HG03521 (cell line): Measurements from ENCODE around the gene SREBF1.
"Not testable (repeated sequence)": the region's sequence is repeated elsewhere in the genome, so short reads cannot be mapped to it uniquely, and the experiment has no call there.

Experiments
- ATAC-seq: cut with Tn5 transposase; IDR thresholded peaks from one replicate; pipeline ENCODE4 v1.9.1; 2021; ENCODE audit warnings: mild to moderate bottlenecking, moderate library complexity; ENCODE audit not compliant: unreplicated experiment

SREBF1 gene

GRCh38 chr17:17813055-17813724 lies 23.6 kb downstream of the SREBF1 start:
- ATAC-seq, result no peak

- ATAC-seq, result peak; percentile 40
Measured at GRCh38 chr17:17812211-17813054, 24.4 kb downstream of the SREBF1 start.

GRCh38 chr17:17811381-17812210 lies 25.2 kb downstream of the SREBF1 start:
- no peak for ATAC-seq

GRCh38 chr17:17810895-17811248 lies 25.9 kb downstream of the SREBF1 start:
- ATAC-seq, result no peak

GRCh38 chr17:17810084-17810894 lies 26.5 kb downstream of the SREBF1 start:
- ATAC-seq, result no peak

GRCh38 chr17:17809531-17810083 lies 27.2 kb downstream of the SREBF1 start:
- ATAC-seq, result no peak

GRCh38 chr17:17808706-17809432 lies 27.9 kb downstream of the SREBF1 start:
- ATAC-seq, result no peak

GRCh38 chr17:17808200-17808599 lies 28.6 kb downstream of the SREBF1 start:
- ATAC-seq, result not testable (repeated sequence)

GRCh38 chr17:17807440-17807839 lies 29.3 kb downstream of the SREBF1 start:
- no peak for ATAC-seq

- ATAC-seq, result no peak
Measured at GRCh38 chr17:17806611-17807274, 30.0 kb downstream of the SREBF1 start.

GRCh38 chr17:17806035-17806434 lies 30.8 kb downstream of the SREBF1 start:
- ATAC-seq, result no peak

- no peak for ATAC-seq
Measured at GRCh38 chr17:17805575-17805974, 31.2 kb downstream of the SREBF1 start.

GRCh38 chr17:17804007-17804406 lies 32.8 kb downstream of the SREBF1 start:
- no peak for ATAC-seq

- no peak for ATAC-seq
Measured at GRCh38 chr17:17801800-17802481, 34.8 kb downstream of the SREBF1 start.

GRCh38 chr17:17800504-17801021 lies 36.2 kb downstream of the SREBF1 start:
- ATAC-seq, result no peak

GRCh38 chr17:17798573-17799255 lies 38.1 kb downstream of the SREBF1 start:
- ATAC-seq, result no peak

- ATAC-seq, result no peak
Measured at GRCh38 chr17:17798010-17798556, 38.7 kb downstream of the SREBF1 start.
